Measurements from ENCODE around the gene SH3BGRL3.

The SH3BGRL3 gene

DNA sequence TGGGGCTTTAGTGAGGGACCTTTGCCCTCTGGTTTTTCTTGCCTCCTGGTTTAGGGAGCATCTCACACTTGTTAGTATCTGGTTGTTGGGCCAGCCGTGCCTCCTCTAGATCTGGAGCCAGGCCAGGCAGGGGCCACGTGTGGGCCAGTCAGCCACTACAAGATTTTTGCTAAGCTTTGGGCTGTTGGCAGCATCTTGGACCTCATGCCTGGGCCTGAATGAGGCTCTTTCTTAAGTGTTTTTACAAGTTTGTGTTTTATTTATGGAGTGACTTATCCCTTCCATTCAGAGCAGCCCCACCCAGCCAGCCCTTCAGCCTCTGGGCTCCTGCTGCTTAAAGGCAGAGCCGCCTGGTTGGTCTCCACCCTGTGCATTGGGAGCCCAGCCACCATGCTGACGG is 1.6 kb upstream of the SH3BGRL3 start:
- DNase-seq: peak; percentile 46

GRCh38 chr1:26278724-26279455 is 996 bp upstream of the SH3BGRL3 start:
- peak; percentile 72 for DNase-seq

- DNase-seq: peak; percentile 60
Observed at GRCh38 chr1:26280333-26281042, 602 bp downstream of the SH3BGRL3 start.

GRCh38 chr1:26281091-26281958 is 1.4 kb downstream of the SH3BGRL3 start:
- peak; percentile 22 for DNase-seq

DNA sequence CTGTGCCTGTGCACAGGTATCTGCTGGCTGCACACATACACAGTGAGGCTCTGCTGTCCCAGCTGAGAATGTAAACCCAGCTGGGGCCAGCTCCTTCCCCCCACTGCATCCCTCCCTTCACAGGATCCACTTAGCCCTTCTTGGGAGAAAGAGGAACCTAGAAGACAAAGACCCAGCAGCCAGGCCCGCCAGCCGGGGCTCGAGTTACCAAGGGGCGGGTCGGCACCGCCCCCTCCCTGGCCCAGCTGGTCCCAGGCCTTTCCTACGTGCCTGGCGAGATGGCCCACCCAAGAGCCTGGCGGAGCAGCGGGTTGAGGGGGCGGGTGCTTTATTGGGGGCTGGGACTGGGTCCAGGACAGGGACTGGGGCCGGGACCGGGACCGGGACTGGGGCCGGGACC is 2.1 kb downstream of the SH3BGRL3 start:
- DNase-seq: no peak

GRCh38 chr1:26282401-26282918 is 2.6 kb downstream of the SH3BGRL3 start:
- DNase-seq: peak; percentile 19

DNA sequence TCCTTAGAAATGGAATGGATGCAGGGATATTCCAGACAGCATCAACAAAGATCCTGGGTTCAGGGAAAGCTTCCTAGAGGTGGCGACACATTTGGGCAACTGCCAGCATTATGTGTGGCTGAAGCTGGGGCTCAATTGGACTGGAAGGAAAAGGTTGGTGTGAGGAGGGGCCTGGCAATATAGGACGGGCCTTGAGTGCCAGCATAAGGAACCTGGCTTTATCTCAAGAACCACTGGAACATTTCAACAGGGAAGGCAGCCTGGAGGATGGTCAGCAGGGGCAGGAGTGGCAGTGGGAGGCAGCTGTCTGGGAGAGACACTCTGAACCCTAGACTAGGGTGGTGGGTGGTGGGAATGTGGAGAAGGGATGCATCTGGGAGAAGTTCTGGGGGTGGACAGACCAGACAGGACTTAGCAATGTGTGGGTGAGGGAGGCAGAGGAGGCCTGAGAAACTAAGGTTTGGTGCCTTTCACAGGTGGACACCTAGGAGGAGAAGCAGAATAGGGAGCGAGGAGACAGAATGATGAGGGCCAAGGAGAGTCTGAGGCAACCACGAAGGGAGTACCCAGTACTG is 3.5 kb downstream of the SH3BGRL3 start:
- DNase-seq: no peak

DNA sequence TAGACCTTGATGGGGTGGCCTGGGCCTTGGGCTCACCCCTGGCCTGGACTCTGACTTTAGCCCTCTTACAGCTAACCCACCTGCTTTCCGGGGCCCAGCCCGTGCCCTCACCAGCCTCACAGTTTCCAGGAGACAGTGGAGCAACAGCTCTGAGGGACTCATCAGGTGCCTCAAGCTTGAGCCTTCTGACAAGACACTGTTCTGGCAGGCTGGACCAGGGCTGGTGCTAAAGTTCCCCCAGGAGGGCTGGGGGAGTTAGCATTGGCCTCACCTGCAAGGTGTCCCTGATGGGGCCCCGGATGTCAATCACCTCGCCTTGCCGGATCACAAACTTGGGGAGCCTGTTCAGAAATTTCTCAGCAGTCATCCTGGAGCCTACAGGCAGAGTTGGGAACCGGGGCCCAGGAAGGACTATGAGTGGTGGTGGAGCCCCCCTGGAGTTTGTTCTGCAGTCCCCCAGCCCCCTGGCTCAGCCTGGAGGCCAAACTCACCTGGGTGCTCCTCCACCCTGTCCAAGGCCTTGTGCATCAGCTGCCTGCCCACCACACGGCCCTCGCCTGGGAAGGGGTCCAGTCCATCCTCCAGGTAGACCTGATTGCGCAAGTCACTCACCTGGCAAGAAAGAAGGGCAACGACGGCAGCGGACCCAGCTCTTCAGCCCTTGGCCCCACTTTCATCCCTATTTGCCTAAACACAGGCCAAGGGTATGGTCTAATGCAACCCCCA is 4.1 kb downstream of the SH3BGRL3 start:
- peak; percentile 24 for DNase-seq

DNA sequence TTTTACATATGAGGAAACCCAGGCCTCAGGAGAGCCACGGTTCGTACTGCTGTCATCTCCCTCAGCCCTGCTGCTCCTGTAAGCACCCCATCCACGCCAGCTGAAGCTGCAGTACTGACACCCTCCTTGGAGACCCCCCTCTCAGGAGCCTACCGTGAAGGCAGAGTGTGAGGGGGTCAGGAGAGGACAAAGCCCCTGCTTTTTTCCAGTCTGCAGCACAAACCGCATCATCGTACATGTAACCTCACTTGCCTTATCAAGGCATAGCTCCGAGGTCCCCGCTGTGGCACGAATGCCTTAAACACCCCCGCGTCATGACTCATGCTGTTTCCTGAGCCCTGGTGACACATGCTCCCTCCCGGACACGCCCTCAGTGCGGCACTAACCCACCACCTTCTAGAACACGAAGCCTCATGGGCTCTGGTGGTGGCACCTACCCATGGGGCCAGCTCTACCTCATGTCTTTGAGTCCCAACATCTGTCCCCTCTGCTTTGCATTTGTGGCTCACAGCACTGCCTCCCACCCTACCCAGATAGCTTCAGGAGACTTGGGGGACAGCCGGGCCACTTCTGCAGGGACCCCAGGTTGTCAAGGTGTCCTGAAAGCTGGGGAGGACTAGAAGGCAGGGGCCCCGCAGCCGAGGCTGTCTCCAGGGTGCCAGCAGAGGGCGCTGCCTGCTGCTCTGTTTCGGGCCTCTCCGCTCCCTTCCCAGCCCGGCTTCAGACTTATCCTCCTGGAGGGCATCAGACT is 4.9 kb downstream of the SH3BGRL3 start:
- peak; percentile 98 for DNase-seq

DNA sequence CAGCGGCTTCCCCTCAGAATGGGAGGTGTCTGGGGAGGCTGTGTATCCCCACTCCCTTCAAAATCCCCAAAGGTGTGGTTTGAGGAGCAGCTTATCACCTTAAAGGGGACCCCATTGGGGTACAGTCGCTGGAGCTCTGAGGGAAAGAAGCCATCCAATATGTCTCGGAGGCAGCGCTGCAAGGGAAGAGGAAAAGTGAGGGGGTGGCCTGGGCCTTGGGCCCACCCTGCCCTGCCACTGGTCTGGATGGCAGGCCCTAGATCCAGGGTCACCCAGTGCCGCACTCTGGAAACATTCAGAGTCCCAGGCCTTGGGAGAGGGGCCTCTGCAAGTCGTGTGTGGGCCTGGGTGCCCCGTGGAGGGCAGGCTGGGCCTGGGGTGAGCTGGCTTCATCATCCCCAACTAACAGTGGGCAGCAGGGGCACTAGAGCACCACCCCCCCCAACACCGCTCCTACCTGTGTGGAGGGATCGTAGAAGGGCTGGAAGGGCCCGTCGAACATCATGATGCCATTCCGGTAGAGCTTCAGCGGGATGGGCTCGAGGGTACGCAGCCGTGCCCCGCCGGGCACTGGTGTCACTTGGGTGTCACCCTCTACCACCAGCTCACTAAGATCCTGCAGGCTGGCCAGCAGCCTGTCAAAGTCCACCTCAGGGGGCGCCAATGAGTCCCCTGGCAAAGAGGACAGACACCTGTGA is 5.6 kb downstream of the SH3BGRL3 start:
- DNase-seq: peak; percentile 72

- no peak for DNase-seq
Observed at GRCh38 chr1:26286064-26286416, 6.2 kb downstream of the SH3BGRL3 start.

GRCh38 chr1:26287033-26287711 is 7.3 kb downstream of the SH3BGRL3 start:
- DNase-seq: peak; percentile 77

- DNase-seq: no peak
Observed at GRCh38 chr1:26287811-26288210, 7.9 kb downstream of the SH3BGRL3 start.

GRCh38 chr1:26288311-26288941 is 8.5 kb downstream of the SH3BGRL3 start:
- peak; percentile 84 for DNase-seq

DNA sequence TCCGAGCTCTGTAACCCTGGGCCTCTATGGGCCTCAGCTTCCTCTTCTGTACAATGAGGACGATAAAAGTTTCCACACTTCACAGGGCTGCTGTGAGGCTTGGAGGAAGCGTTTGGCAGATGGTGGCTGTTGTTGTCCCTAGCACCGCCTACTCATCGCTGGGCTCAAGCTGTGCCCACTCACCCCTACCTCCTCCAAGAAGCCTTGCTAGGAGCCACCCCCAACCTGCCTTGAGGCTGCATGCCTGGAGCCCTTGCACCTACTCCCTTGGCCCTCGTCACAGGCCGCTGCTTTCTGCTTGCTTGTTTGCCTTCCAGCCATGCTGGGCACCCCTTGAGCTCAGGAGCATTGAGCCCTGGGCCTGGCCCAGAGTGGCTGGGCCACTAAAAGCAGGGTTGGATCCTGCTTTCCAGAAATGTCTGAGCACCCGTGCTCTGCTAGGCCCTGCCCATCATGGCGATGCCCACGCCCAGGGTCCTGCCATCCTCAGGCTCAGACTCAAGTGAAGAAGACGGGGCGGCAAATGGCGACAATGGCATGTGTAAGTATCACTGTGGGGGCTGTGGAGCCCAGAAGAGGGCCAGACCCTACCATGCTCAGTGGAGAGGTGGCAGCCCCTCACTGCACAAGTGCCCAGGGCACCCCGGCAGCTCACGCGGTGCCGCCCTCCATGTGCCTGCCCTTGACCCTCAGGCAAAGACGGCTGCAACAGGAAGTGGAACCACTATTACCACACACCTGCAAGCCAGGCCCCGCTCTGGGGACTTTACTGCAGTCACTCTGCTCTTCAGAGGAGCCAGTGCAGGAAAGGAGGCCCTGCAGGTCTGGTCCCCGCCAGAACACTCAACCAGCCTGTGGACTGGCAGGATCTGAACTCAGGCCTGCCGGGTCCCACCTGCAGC is 9.5 kb downstream of the SH3BGRL3 start:
- peak; percentile 50 for DNase-seq

DNA sequence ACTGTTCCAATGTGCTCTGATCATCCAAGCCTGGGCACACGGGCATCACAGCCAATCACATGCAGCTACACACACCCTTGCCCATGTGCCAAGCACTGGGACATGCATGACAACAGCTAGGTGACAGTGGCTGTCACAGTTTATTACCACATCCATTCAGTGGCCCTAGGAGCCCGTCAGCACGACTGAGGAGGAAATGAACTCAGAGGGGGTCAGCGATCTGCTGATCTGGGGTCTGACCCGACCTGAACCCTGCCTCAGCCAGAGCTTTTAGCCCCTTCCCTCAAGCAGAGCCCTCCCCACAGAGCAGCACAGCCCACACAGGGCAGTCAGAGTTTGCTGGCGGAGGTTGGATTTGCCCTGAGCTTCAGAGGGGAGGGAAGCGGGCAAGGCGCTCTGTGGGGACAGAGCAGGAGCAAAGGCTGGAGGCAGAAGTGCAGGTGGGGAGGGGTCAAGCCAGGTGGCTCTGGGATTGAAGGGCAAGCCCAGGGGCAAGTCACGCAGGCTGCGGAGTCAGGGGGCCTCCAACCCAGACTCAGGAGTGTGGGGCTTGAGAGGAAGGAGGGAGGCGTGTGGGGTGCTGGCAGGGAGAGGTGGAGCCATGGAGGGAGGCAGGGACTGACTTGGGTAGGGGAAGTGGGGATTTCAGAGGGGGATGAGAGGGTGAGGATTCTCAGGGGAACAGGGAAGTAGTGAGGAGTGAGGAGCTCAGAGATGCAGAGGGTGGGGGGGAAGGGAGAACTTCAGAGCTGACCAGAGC is 10.4 kb downstream of the SH3BGRL3 start:
- no peak for DNase-seq

GRCh38 chr1:26290882-26291261 is 11.0 kb downstream of the SH3BGRL3 start:
- no peak for DNase-seq

- no peak for DNase-seq
Observed at GRCh38 chr1:26291433-26291832, 11.5 kb downstream of the SH3BGRL3 start.

Data from stimulated activated CD4-positive, alpha-beta T cell treated with anti-CD3 and anti-CD28 coated beads, Interleukin-15, amount 100 ng/mL, for 24 hours (primary cell).